Pancreas (tissue), 10 donors: ENCODE measurements around the gene CXCL16. TPM values are rescaled to one million over a fixed set of nuclear protein-coding genes. Genes with fewer than 3 reads are reported as not detected.

Source experiments
- ATAC-seq, 4 donors: fragments of 200-7000 bp; cut with Tn5 transposase; one replicate each; pipeline versions ENCODE4 v1.8.0 to v1.9.1; 2020; ENCODE audit warnings: mild to moderate bottlenecking in 4 of 4, moderate library complexity in 4 of 4
- DNase-seq, 6 donors: peaks; one replicate each; pipeline ENCODE4 v3.0.0-alpha.2; 2020
- FAIRE-seq: peaks from 2 replicates; lab custom pipeline; 2012; peaks lifted over from hg19 to GRCh38; lab: Jason Lieb, UNC
- H3K27ac ChIP-seq, 4 donors: fragments of 200-600 bp; sonication (generic); 1 replicate in 3 of 4; 2 replicates in 1 of 4; pipeline versions ENCODE4 v1.5.0 to v1.8.0; 2020
- H3K27me3 ChIP-seq, 4 donors: fragments of 200-600 bp; one replicate each; pipeline ENCODE4 v1.8.0; 2021
- H3K36me3 ChIP-seq, 3 donors: fragments of 200-600 bp; sonication (generic) in 1 of 3; one replicate each; pipeline versions ENCODE4 v1.5.0 to v1.8.0; 2020 to 2021
- H3K4me1 ChIP-seq, 3 donors: fragments of 200-600 bp; one replicate each; pipeline ENCODE4 v1.8.0; 2021
- H3K4me3 ChIP-seq, 4 donors: fragments of 200-600 bp; sonication (generic) in 2 of 4; one replicate each; pipeline versions ENCODE4 v1.5.0 to v1.8.0; 2020 to 2021
- H3K9me3 ChIP-seq, 4 donors: fragments of 200-600 bp; one replicate each; pipeline ENCODE4 v1.8.0; 2021
- WGBS, 2 donors: extraction: QIAGEN DNeasy Blood & Tissue Kit; methylation state at CpG; one replicate each; pipeline ENCODE4 v1.1.7; 2013; 5-methylcytosine and 5-hydroxymethylcytosine counted together
- intact Hi-C, 3 donors: fragments of 100-400 bp; cut with DNase I; formaldehyde crosslinking; loops; one replicate each; pipeline versions ENCODE4 v1.11.1 to v1.14.2; 2022
- polyA plus RNA-seq, 2 donors: library from polyadenylated mRNA; stranded (reverse); fragments of 200-250 nt; gene quantifications; one replicate each; pipeline ENCODE4 v1.2.3, GENCODE V29; 2013
- total RNA-seq, 6 donors: library from RNA; stranded (reverse); fragmentation: NEBNext Ultra II Directional in 4 of 6; extraction: Animal tissue kit (Norgen Biotek cat#: 25700) in 4 of 6; gene quantifications; one replicate each; pipeline versions ENCODE4 v1.2.1 to v1.2.4, GENCODE V29; 2021 to 2023
- TF ChIP-seq, protein P1 (sequence below), 4 donors: fragments of 200-600 bp; sonication (generic) in 3 of 4; IDR thresholded peaks; one replicate each; pipeline versions ENCODE4 v1.5.0 to v1.8.0; 2021; ENCODE audit warnings: antibody characterized with exemption in 4 of 4
- donor health status: healthy with polysubstance abuse.
- donor health status: DM: no; HTN: no; CAD: no; lungs with moderate emphysema.
- donor health status: DM: no; HTN: no; CAD: no.
- donor health status: control.
- donor health status: control.
- donor health status: Bipolar disorder and iron deficiency.
- donor health status: DM: yes; HTN: yes; CAD: no.
- donor health status: DM: no; HTN: no; CAD: no.
- donor health status: DM: no; HTN: no; CAD: no.
- donor health status: DM: yes; HTN: yes; CAD: no.

Gene CXCL16
- total and polyA plus RNA-seq, 8 donors, result 7.6 to 55.6 (median 10.0) TPM

DNA sequence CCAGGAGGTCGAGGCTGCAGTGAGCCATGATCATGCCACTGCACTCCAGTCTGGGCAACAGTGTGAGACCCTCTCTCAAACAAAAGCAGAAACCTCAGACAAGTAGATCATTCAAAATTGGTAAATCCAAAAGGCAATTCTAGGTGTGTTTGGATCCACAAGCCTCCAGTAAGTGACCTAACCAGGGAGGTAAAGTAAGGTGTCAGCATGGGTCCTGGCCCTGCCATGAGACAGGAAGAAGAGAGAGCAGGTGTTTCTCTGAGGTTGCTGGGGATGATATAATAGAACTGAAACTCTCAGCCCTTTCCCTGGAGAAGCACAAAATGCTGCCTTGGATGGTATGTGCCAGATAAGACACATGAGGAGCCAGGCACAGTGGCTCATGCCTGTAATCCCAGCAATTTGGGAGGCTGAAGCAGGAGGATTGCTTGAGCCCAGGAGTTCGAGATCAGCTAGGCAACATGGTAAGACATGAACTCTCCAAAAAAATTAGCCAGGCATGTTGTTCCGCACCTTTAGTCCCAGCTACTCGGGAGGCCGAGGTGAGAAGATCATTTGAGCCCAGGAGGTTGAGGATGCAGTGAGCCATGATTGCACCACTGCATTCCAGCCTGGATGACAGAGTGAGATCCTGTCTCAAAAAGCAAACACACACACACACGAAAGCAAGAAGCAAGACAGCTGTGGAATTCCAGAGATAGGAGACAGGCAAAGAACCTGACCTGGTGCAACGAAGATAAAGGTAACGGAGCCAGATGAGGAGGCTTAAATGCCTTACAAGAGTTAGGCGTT, 38.4 kb upstream of the CXCL16 start:
- intact Hi-C loops, result no loop called here
- H3K27me3 ChIP-seq, result peaks cover 0 to 7% (median 0%) of the 10 kb centered on the region in 4 donors
- TF ChIP-seq, protein P1, sequence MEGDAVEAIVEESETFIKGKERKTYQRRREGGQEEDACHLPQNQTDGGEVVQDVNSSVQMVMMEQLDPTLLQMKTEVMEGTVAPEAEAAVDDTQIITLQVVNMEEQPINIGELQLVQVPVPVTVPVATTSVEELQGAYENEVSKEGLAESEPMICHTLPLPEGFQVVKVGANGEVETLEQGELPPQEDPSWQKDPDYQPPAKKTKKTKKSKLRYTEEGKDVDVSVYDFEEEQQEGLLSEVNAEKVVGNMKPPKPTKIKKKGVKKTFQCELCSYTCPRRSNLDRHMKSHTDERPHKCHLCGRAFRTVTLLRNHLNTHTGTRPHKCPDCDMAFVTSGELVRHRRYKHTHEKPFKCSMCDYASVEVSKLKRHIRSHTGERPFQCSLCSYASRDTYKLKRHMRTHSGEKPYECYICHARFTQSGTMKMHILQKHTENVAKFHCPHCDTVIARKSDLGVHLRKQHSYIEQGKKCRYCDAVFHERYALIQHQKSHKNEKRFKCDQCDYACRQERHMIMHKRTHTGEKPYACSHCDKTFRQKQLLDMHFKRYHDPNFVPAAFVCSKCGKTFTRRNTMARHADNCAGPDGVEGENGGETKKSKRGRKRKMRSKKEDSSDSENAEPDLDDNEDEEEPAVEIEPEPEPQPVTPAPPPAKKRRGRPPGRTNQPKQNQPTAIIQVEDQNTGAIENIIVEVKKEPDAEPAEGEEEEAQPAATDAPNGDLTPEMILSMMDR (IDR thresholded peaks at IDR 0.05), result no peak
- H3K36me3 ChIP-seq, result no peaks in the 10 kb centered on the region
- no peak for DNase-seq
- WGBS, 2 donors, result 54 to 60% methylated on average over 9 of the region's 9 CpGs
- no peak overlapping the region for H3K4me3 ChIP-seq
- ATAC-seq, result no peak
- no peaks in the 10 kb centered on the region for H3K4me1 ChIP-seq
- no peak for FAIRE-seq
- no peaks in the 10 kb centered on the region for H3K9me3 ChIP-seq
- no peak overlapping the region for H3K27ac ChIP-seq

DNA sequence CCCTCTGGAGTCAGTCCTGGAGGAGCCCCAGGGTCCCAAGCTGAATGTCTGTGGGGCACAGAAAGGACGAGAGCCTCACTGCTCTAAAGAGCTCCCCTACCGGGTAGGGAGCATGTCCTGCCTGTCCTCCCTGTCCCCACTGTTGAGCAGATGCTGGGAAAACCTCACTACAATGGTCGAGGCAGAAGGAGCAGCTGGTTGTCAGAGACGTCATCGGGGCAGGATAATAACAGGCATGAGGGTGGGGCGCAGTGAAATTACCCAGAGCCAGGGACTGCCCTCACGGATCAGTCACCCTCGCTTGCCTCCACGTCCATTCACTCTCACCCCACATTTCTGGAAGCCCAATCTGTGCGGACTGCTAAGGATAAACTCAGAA, 32.5 kb upstream of the CXCL16 start:
- ATAC-seq (peak in 1 of 4 donors; percentile 17), DNase-seq (no peak), FAIRE-seq (no peak)
- Histone ChIP-seq H3K4me3 (no peak overlapping the region), H3K27me3 (no peaks in the 10 kb centered on the region), H3K36me3 (no peaks in the 10 kb centered on the region), H3K27ac (no peak overlapping the region), H3K4me1 (no peaks in the 10 kb centered on the region), H3K9me3 (no peaks in the 10 kb centered on the region)
- intact Hi-C loops, result no loop called here
- TF ChIP-seq, protein P1 (IDR thresholded peaks at IDR 0.05), result no peak
- 66 to 71% methylated on average over 10 of the region's 10 CpGs for WGBS, 2 donors

DNA sequence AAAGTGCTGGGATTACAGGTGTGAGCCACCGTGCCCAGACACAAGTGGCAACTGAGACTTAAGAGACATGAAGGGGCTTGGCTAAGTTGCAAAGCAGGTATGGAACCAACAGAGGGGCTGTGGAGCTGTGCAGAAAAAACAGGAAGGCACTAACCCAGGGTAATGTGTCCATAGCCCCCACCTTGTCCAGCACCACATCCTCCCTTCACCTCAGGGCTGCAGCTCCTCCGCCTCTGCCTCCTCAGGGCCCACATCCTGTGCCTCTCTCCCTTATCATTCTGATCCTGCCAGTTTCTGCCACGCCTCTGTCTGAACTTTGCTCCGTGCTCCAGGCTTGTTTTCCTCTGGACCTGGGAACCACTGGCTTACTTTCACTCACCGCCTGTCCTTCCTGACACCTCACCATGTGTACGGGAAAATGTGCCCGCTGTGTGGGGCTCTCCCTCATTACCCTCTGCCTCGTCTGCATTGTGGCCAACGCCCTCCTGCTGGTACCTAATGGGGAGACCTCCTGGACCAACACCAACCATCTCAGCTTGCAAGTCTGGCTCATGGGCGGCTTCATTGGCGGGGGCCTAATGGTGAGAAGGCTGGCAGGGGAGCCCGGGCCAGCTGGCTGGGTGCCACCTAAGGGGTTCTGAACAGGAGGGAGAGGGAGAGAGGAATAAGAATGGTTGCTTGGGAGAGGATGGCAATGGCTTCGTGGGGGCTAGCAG, 31.9 kb upstream of the CXCL16 start, which contains the start of gene TM4SF5:
TSS of gene TM4SF5 (plus strand) at position 368 of the 716 bp plus-strand sequence. CDS start at position 405, 37 bp downstream.
- Histone ChIP-seq H3K9me3 (no peaks in the 10 kb centered on the region), H3K27me3 (no peaks in the 10 kb centered on the region), H3K4me1 (no peaks in the 10 kb centered on the region), H3K27ac (no peak within 1 kb of the TSS), H3K4me3 (no peak within 1 kb of the TSS), H3K36me3 (no peaks in the 10 kb centered on the region)
- intact Hi-C loops, result no loop called here
- TF ChIP-seq, protein P1 (IDR thresholded peaks at IDR 0.05), result no peak
- DNase-seq (peak in 5 of 6 donors; percentile 14 to 62 (median 43)), FAIRE-seq (no peak), ATAC-seq (peak; percentile 56 to 91 (median 84))
- WGBS, 2 donors, result 28 to 31% methylated on average over 13 of the region's 13 CpGs

DNA sequence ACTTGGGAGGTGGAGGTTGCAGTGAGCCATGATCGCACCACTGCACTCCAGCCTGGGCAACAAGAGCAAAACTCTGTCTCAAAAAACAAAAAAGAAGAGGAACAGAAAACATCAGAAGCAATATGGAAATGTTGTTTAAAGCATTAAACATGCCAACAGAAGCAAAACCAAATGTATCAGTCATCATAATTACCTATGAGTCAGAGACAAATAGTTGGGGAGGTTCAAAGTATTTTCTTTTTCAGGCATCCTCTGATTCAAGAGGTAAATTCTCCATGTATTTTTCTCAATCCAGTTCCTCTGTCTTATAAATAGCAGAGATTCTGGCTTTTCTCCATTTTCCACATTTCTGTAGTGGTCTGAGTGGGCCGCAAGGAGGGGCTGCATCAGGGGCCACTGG, 29.9 kb upstream of the CXCL16 start:
- H3K36me3 ChIP-seq, result no peaks in the 10 kb centered on the region
- TF ChIP-seq, protein P1 (IDR thresholded peaks at IDR 0.05), result no peak
- WGBS, 2 donors, result 89 to 90% methylated on average over 2 of the region's 2 CpGs

More for the DNA sequence above, 29.9 kb upstream of the CXCL16 start:
- H3K27me3 ChIP-seq, result no peaks in the 10 kb centered on the region
- H3K9me3 ChIP-seq, result no peaks in the 10 kb centered on the region
- no peaks in the 10 kb centered on the region for H3K4me1 ChIP-seq
- DNase-seq (no peak), ATAC-seq (no peak), FAIRE-seq (no peak)
- intact Hi-C loops, result no loop called here
- no peak overlapping the region for H3K27ac ChIP-seq
- no peak overlapping the region for H3K4me3 ChIP-seq
